A673 (cell line): ENCODE data around the gene TNFSF13. TPM values are rescaled to one million over a fixed set of nuclear protein-coding genes. Genes with fewer than 3 reads are reported as not detected.
A peak's percentile ranks its signal among the peaks of the same experiment; 100 is the strongest.

Experiments
- BruUV-seq: library from RNA; stranded (reverse); fragments of 400-500 nt; replicated peaks from 2 replicates; lab custom pipeline; 2021; lab: Mats Ljungman, UMichigan
- CTCF ChIA-PET: fragments of 300-600 bp; sonication (Branson Sonifier 250); formaldehyde crosslinking; loops from one replicate; lab custom pipeline; 2022; ENCODE audit warnings: antibody characterized with exemption; lab: Charles Lee
- POLR2A ChIA-PET: fragments of 300-600 bp; sonication (Branson Sonifier 250); formaldehyde crosslinking; loops from one replicate; lab custom pipeline; 2022; ENCODE audit warnings: antibody characterized with exemption; ENCODE audit not compliant: low non-redundant PET; lab: Charles Lee
- DNase-seq: peaks from one replicate; pipeline ENCODE4 v3.0.0-alpha.2; 2015; ENCODE audit warnings: low spot score
- H3K27ac ChIP-seq: fragments of 200-600 bp; sonication (generic); 2 replicates; pipeline ENCODE4 v1.5.1; 2016; ENCODE audit warnings: mixed run types, low read depth, mild to moderate bottlenecking, mixed read lengths, antibody characterized with exemption, low read length; ENCODE audit not compliant: poor library complexity, severe bottlenecking
- H3K27me3 ChIP-seq: fragments of 200-600 bp; sonication (generic); replicated peaks from 2 replicates; pipeline ENCODE4 v1.6.1; 2017; ENCODE audit warnings: mixed run types, low read depth, mild to moderate bottlenecking, mixed read lengths, antibody characterized with exemption, low read length; ENCODE audit not compliant: insufficient read depth, poor library complexity
- H3K36me3 ChIP-seq: fragments of 200-600 bp; sonication (generic); 2 replicates; pipeline ENCODE4 v1.6.1; 2016; ENCODE audit warnings: mixed run types, mild to moderate bottlenecking, mixed read lengths, antibody characterized with exemption, low read length; ENCODE audit not compliant: insufficient read depth, poor library complexity, severe bottlenecking
- H3K4me1 ChIP-seq: fragments of 200-600 bp; sonication (generic); 2 replicates; pipeline ENCODE4 v1.6.1; 2017; ENCODE audit warnings: mixed run types, mild to moderate bottlenecking, mixed read lengths, antibody characterized with exemption, low read length; ENCODE audit not compliant: insufficient read depth, poor library complexity, severe bottlenecking
- H3K4me3 ChIP-seq: fragments of 200-600 bp; sonication (generic); 2 replicates; pipeline ENCODE4 v1.5.1; 2016; ENCODE audit warnings: low read depth, mixed run types, mild to moderate bottlenecking, mixed read lengths, low read length; ENCODE audit not compliant: poor library complexity, severe bottlenecking
- H3K9me3 ChIP-seq: fragments of 200-600 bp; sonication (generic); 2 replicates; pipeline ENCODE4 v1.6.1; 2016; ENCODE audit warnings: mixed run types, low read depth, mild to moderate bottlenecking, mixed read lengths, antibody characterized with exemption, low read length; ENCODE audit not compliant: poor library complexity, severe bottlenecking
- EZH2 ChIP-seq: fragments of 200-600 bp; sonication (generic); IDR thresholded peaks from 2 replicates; pipeline ENCODE4 v1.6.1; 2017; ENCODE audit warnings: borderline replicate concordance, low read depth, mild to moderate bottlenecking, mixed read lengths, antibody characterized with exemption, low read length; ENCODE audit not compliant: poor library complexity, severe bottlenecking
- intact Hi-C: fragments of 100-400 bp; cut with micrococcal nuclease; formaldehyde crosslinking; loops from one replicate; pipeline ENCODE4 v1.10.0; 2022; ENCODE audit not compliant: unreplicated experiment
- total RNA-seq: library from RNA; stranded (reverse); gene quantifications from 2 replicates; pipeline ENCODE4 v1.2.3, GENCODE V29; 2021
- TF ChIP-seq, protein P1 (sequence below): fragments of 300-800, 200-600 bp; sonication (generic); conservative IDR thresholded peaks from 2 replicates; pipeline ENCODE4 v1.5.1; 2017; ENCODE audit warnings: low read depth, mild to moderate bottlenecking, antibody characterized with exemption, low read length, moderate library complexity, mixed read lengths

TNFSF13 gene
- total RNA-seq, 1 experiment from 2014 or later = 0.69 TPM

DNA sequence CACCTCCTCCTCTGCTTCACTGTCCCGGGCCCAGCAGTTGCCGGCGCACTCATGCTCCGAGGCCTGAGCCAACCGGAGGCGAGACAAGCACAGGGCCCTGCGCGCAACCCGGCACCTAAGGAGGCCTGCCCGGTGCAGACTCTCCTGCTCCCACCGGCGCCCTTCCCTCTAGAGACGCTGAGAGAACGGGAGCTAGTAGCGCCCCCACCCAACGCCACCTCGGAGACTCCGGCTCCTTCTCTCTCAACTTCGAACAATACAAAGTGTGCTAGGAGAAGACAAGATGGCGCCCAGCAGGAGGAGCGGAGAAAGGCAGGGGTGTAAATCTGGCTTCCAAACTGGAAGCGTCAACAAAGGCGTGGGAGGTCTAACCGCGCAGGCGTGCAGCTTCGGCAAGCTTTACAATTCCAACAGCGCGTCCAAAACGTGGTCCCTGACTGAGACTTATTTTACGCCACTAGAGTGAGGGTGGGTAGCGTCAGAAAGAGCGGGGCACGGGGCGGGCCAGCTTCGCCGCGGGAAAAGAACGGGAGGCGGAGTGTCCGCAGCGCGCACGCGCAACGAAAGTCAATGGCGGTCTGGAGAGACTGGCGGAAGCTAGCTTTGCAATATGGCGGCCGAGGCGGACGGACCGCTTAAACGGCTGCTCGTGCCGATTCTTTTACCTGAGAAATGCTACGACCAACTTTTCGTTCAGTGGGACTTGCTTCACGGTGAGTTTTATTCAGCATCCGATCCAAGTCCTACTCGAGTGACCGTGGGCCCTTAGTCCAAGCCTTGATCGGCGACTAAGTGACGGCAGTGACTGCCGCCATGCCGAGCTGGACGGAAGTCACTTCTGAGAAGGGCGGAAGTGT, 24.9 kb downstream of the TNFSF13 start, which contains the start of gene MPDU1:
Gene MPDU1, plus strand, starts transcription at position 600 of the 857 bp plus-strand sequence. Its CDS starts 11 bp downstream, at position 611.
- DNase-seq = peak; percentile 99
- Histone ChIP-seq H3K4me3 (peak within 1 kb of the TSS; percentile 60), H3K27ac (peak within 1 kb of the TSS; percentile 99), H3K36me3 (peaks cover 43% of the 10 kb centered on the region), H3K9me3 (no peaks in the 10 kb centered on the region), H3K4me1 (peaks cover 50% of the 10 kb centered on the region), H3K27me3 (no peaks in the 10 kb centered on the region)
- intact Hi-C loops = loop anchor here (5.0 kb wide), 2 partner anchors 104 to 304 kb away; partner anchors contain the start of genes CHD3, TP53 and WRAP53
- BruUV-seq = TSS peak; percentile 76
- CTCF ChIA-PET = interaction anchor here (0.6 to 1.0 kb wide), 2 partner anchors 67 to 104 kb away, joined by 5 to 6 read pairs; partner anchors contain the start of genes TP53 and WRAP53
- TF ChIP-seq, protein P1, sequence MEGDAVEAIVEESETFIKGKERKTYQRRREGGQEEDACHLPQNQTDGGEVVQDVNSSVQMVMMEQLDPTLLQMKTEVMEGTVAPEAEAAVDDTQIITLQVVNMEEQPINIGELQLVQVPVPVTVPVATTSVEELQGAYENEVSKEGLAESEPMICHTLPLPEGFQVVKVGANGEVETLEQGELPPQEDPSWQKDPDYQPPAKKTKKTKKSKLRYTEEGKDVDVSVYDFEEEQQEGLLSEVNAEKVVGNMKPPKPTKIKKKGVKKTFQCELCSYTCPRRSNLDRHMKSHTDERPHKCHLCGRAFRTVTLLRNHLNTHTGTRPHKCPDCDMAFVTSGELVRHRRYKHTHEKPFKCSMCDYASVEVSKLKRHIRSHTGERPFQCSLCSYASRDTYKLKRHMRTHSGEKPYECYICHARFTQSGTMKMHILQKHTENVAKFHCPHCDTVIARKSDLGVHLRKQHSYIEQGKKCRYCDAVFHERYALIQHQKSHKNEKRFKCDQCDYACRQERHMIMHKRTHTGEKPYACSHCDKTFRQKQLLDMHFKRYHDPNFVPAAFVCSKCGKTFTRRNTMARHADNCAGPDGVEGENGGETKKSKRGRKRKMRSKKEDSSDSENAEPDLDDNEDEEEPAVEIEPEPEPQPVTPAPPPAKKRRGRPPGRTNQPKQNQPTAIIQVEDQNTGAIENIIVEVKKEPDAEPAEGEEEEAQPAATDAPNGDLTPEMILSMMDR = no peak
- no peak for TF ChIP-seq EZH2
- POLR2A ChIA-PET = interaction anchor here (0.5 to 1.2 kb wide), 5 partner anchors 34 to 892 kb away, joined by 4 to 12 read pairs (median 4); partner anchors contain the start of genes TP53 and WRAP53

DNA sequence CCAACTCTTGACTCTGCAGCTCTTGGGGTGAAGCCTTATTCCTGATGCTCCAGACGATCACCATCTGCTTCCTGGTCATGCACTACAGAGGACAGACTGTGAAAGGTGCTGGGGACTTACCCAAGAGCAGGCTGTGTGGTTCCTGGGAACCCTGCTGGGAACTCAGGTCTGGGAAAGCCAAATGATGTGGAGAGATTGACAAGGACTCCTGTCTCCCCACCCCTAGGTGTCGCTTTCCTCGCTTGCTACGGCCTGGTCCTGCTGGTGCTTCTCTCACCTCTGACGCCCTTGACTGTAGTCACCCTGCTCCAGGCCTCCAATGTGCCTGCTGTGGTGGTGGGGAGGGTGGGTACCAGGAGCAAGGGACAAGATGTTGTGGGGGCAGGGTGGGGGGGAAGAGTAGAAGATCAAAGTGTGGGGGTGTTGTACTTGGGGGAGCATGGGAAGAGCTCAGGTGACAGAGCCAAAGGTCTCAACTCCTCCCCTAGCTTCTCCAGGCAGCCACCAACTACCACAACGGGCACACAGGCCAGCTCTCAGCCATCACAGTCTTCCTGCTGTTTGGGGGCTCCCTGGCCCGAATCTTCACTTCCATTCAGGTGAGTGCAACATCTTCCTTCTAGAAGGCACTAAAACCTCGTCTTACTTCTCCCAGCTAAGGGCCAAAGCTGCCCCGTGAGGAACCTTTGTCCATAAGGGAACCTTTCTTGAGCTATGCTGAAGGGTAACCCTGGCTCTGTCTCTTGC, 28.3 kb downstream of the TNFSF13 start:
- H3K27me3 ChIP-seq = no peaks in the 10 kb centered on the region
- H3K4me1 ChIP-seq = peaks cover 25% of the 10 kb centered on the region
- intact Hi-C loops = no loop called here
- no TSS peak for BruUV-seq
- POLR2A ChIA-PET = interaction anchor here (0.9 kb wide), 1 partner anchor 108 kb away, joined by 3 read pairs; no protein-coding TSS in a partner anchor
- no peak overlapping the region for H3K4me3 ChIP-seq
- peaks cover 47% of the 10 kb centered on the region for H3K36me3 ChIP-seq
- TF ChIP-seq, protein P1 = peak; percentile 55
- no peak for TF ChIP-seq EZH2
- DNase-seq = peak; percentile 69
- CTCF ChIA-PET = interaction anchor here (0.6 to 0.7 kb wide), 2 partner anchors 72 to 93 kb away, joined by 3 to 7 read pairs; no protein-coding TSS in a partner anchor
- H3K9me3 ChIP-seq = no peaks in the 10 kb centered on the region
- no peak overlapping the region for H3K27ac ChIP-seq

DNA sequence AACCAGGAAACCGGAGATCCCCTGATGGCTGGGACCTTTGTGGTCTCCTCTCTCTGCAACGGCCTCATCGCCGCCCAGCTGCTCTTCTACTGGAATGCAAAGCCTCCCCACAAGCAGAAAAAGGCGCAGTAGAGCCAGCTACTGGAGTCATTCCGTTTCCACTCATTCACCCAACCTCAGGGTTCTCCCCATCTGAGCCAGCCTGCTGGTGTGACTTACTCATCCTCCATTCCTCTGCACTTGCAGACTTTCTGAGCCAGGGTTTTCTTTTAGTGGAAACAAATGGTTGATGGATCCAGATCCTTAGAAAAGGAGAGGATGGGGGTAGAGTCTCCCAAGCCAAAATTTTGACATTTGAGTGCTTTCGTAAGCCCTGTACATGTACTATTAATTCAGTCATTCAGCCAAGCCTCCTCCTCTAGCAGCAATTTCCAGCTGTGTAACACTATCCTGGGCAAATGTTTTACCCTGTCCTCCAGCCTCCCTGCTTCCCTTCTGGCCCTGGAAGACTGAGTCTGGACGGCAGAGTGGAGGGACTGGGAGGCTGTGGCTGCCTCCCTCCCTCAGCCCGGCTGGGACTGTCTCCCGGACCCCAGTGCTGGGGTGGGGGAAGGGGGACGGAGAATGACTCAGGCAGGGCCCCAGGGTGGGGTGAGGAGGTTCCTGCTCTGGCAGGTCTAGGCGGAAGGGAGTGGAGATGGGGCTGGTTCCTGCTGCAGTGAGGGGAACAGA, 29.0 kb downstream of the TNFSF13 start:
- no peaks in the 10 kb centered on the region for H3K9me3 ChIP-seq
- no TSS peak for BruUV-seq
- intact Hi-C loops = no loop called here
- H3K4me1 ChIP-seq = peaks cover 17% of the 10 kb centered on the region
- POLR2A ChIA-PET = interaction anchor here (0.9 kb wide), 1 partner anchor 109 kb away, joined by 3 read pairs; no protein-coding TSS in a partner anchor
- DNase-seq = no peak
- H3K27me3 ChIP-seq = no peaks in the 10 kb centered on the region
- TF ChIP-seq, protein P1 = no peak
- no peak for TF ChIP-seq EZH2
- H3K4me3 ChIP-seq = no peak overlapping the region
- peaks cover 54% of the 10 kb centered on the region for H3K36me3 ChIP-seq
- no peak overlapping the region for H3K27ac ChIP-seq
- CTCF ChIA-PET = interaction anchor here (0.6 to 0.7 kb wide), 2 partner anchors 73 to 92 kb away, joined by 3 to 7 read pairs; no protein-coding TSS in a partner anchor
